GM23338 (cell line): Measurements from ENCODE around the gene SPAG16. TPM values are rescaled to one million over a fixed set of nuclear protein-coding genes. Genes with fewer than 3 reads are reported as not detected.

Source experiments
- ATAC-seq: fragments of 200-7000 bp; cut with Tn5 transposase; 3 replicates; pipeline ENCODE4 v1.9.1; 2020
- DNase-seq: peaks from one replicate; pipeline ENCODE4 v3.0.0-alpha.2; 2015; ENCODE audit warnings: low spot score
- H2AFZ ChIP-seq: fragments of 200-600 bp; sonication (generic); 2 replicates; pipeline ENCODE4 v1.8.0; 2016; ENCODE audit warnings: antibody characterized with exemption, mild to moderate bottlenecking, moderate library complexity
- H3F3A ChIP-seq: fragments of 200-600 bp; sonication (generic); replicated peaks from 2 replicates; pipeline ENCODE4 v1.8.0; 2017; ENCODE audit warnings: antibody characterized with exemption, mixed run types, low read depth
- H3K27ac ChIP-seq: fragments of 200-600 bp; sonication (generic); 2 replicates; pipeline ENCODE4 v1.6.1; 2016; ENCODE audit warnings: low read depth
- H3K27me3 ChIP-seq: fragments of 200-600 bp; sonication (generic); 2 replicates; pipeline ENCODE4 v1.8.0; 2016; ENCODE audit warnings: mild to moderate bottlenecking, mixed run types, moderate library complexity; ENCODE audit not compliant: insufficient read depth
- H3K36me3 ChIP-seq: fragments of 200-600 bp; sonication (generic); 2 replicates; pipeline ENCODE4 v1.8.0; 2016; ENCODE audit warnings: mild to moderate bottlenecking; ENCODE audit not compliant: insufficient read depth
- H3K4me1 ChIP-seq: fragments of 200-600 bp; sonication (generic); 2 replicates; pipeline ENCODE4 v1.8.0; 2016; ENCODE audit warnings: mild to moderate bottlenecking, moderate library complexity; ENCODE audit not compliant: insufficient read depth
- H3K4me2 ChIP-seq: fragments of 200-600 bp; sonication (generic); 2 replicates; pipeline ENCODE4 v1.7.1; 2017; ENCODE audit warnings: mixed run types
- H3K4me3 ChIP-seq: fragments of 200-600 bp; sonication (generic); 2 replicates; pipeline ENCODE4 v1.6.1; 2016; ENCODE audit warnings: mixed run types
- H3K79me2 ChIP-seq: fragments of 200-600 bp; sonication (generic); replicated peaks from 2 replicates; pipeline ENCODE4 v1.8.0; 2017; ENCODE audit warnings: mild to moderate bottlenecking; ENCODE audit not compliant: insufficient read depth
- H3K9me2 ChIP-seq: fragments of 200-600 bp; sonication (generic); 2 replicates; pipeline ENCODE4 v1.8.0; 2017; ENCODE audit not compliant: insufficient read depth
- H4K20me1 ChIP-seq: fragments of 200-600 bp; sonication (generic); replicated peaks from 2 replicates; pipeline ENCODE4 v1.8.0; 2017; ENCODE audit warnings: mild to moderate bottlenecking; ENCODE audit not compliant: insufficient read depth
- H3K27ac Mint-ChIP-seq: 2 replicates; pipeline ENCODE4 v1.8.0; 2020; ENCODE audit warnings: inconsistent platforms, mild to moderate bottlenecking, moderate library complexity, mixed read lengths
- H3K27me3 Mint-ChIP-seq: 3 replicates; pipeline ENCODE4 v1.8.0; 2022; ENCODE audit warnings: low read depth, mild to moderate bottlenecking, moderate library complexity, mixed read lengths, inconsistent platforms; ENCODE audit not compliant: insufficient read depth, poor library complexity
- H3K36me3 Mint-ChIP-seq: 3 replicates; pipeline ENCODE4 v1.8.0; 2021; ENCODE audit warnings: low read depth, mild to moderate bottlenecking, inconsistent platforms, moderate library complexity, mixed read lengths
- H3K4me1 Mint-ChIP-seq: 3 replicates; pipeline ENCODE4 v1.8.0; 2020; ENCODE audit warnings: mild to moderate bottlenecking, inconsistent platforms, mixed read lengths
- H3K4me3 Mint-ChIP-seq: 3 replicates; pipeline ENCODE4 v1.8.0; 2021; ENCODE audit warnings: moderate library complexity, mild to moderate bottlenecking, inconsistent platforms, mixed read lengths
- H3K9me3 Mint-ChIP-seq: 3 replicates; pipeline ENCODE4 v1.8.0; 2020; ENCODE audit warnings: moderate library complexity, mild to moderate bottlenecking, inconsistent platforms, mixed read lengths
- ETS1 ChIP-seq: IDR thresholded peaks from 2 replicates; pipeline ENCODE4 v1.6.1; 2016; ENCODE audit warnings: antibody characterized with exemption
- EZH2 ChIP-seq: fragments of 200-600 bp; sonication (generic); IDR thresholded peaks from one replicate; pipeline ENCODE4 v1.8.0; 2017; ENCODE audit warnings: antibody characterized with exemption, mild to moderate bottlenecking, low read depth; ENCODE audit not compliant: unreplicated experiment
- EZH2phosphoT487 ChIP-seq: fragments of 200-600 bp; sonication (generic); IDR thresholded peaks from one replicate; pipeline ENCODE4 v1.8.1; 2018; ENCODE audit warnings: antibody characterized with exemption; ENCODE audit not compliant: unreplicated experiment
- JUNB ChIP-seq: IDR thresholded peaks from one replicate; pipeline ENCODE4 v1.6.1; 2016; ENCODE audit warnings: antibody characterized with exemption; ENCODE audit not compliant: unreplicated experiment
- NANOG ChIP-seq: IDR thresholded peaks from 2 replicates; pipeline ENCODE4 v1.6.1; 2016; ENCODE audit warnings: antibody characterized with exemption, borderline replicate concordance
- POLR2AphosphoS5 ChIP-seq: IDR thresholded peaks from 2 replicates; pipeline ENCODE4 v1.6.1; 2016; ENCODE audit warnings: antibody characterized with exemption, low read depth
- ZNF462 ChIP-seq: fragments of 250-450 bp; sonication (Bioruptor Pico); IDR thresholded peaks from 2 replicates; pipeline ENCODE4 v1.5.0; 2020; ENCODE audit warnings: mild to moderate bottlenecking, moderate library complexity
- polyA plus RNA-seq: library from polyadenylated mRNA; unstranded; fragments of >200 nt; fragmentation: Nextera tagmentation; extraction: Ambion mirVana; gene quantifications from 2 replicates; pipeline ENCODE4 v1.2.1, GENCODE V29; 2016
- total RNA-seq: library from RNA; depleted of rRNA; stranded (reverse); fragments of >200 nt; shearing (Covaris generic); gene quantifications from 2 replicates; pipeline ENCODE4 v1.2.3, GENCODE V29; 2014
- TF ChIP-seq, protein P1 (sequence below): IDR thresholded peaks from one replicate; pipeline ENCODE4 v1.6.1; 2018; ENCODE audit warnings: antibody characterized with exemption; ENCODE audit not compliant: unreplicated experiment

Gene SPAG16
- total and polyA plus RNA-seq, 2 experiments from 2014 or later = 19.7 to 47.8 TPM

DNA sequence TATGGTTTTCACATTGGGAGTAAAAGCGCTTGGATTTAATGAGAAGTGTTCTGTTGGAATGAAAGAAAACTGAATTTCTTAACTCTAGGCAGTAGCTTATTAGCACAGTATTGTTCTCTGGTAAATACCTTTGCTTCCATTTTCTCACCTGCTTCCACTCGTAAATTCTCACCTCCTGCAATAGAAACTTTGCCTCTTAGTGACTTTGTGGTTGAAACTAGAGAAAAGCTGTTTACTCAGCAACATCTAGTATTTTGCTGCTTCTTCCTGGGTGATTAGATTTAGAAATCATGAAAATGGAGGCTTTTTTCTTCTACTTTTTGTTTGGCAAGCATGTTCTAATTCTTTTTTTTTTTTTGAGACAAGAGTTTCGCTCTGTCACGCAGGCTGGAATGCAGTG, 385.4 kb downstream of the SPAG16 start:
- peaks cover 10% of the 10 kb centered on the region; the same call in 2 of the 3 replicates for H3K36me3 Mint-ChIP-seq
- H3K27ac Mint-ChIP-seq = no peak overlapping the region
- DNase-seq = no peak
- Histone ChIP-seq H3K36me3 (no peaks in the 10 kb centered on the region), H4K20me1 (no peaks in the 10 kb centered on the region), H3K4me3 (no peak overlapping the region), H3K4me2 (no peak overlapping the region), H3K9me2 (no peaks in the 10 kb centered on the region), H3F3A (no peaks in the 10 kb centered on the region), H2AFZ (no peak overlapping the region), H3K4me1 (no peaks in the 10 kb centered on the region), H3K79me2 (no peaks in the 10 kb centered on the region), H3K27me3 (no peaks in the 10 kb centered on the region), H3K27ac (no peak overlapping the region)
- TF ChIP-seq JUNB (no peak), EZH2phosphoT487 (no peak), NANOG (no peak), ETS1 (no peak), ZNF462 (CRISPR knock-in tag) (no peak), POLR2AphosphoS5 (no peak), EZH2 (no peak)
- TF ChIP-seq, protein P1, sequence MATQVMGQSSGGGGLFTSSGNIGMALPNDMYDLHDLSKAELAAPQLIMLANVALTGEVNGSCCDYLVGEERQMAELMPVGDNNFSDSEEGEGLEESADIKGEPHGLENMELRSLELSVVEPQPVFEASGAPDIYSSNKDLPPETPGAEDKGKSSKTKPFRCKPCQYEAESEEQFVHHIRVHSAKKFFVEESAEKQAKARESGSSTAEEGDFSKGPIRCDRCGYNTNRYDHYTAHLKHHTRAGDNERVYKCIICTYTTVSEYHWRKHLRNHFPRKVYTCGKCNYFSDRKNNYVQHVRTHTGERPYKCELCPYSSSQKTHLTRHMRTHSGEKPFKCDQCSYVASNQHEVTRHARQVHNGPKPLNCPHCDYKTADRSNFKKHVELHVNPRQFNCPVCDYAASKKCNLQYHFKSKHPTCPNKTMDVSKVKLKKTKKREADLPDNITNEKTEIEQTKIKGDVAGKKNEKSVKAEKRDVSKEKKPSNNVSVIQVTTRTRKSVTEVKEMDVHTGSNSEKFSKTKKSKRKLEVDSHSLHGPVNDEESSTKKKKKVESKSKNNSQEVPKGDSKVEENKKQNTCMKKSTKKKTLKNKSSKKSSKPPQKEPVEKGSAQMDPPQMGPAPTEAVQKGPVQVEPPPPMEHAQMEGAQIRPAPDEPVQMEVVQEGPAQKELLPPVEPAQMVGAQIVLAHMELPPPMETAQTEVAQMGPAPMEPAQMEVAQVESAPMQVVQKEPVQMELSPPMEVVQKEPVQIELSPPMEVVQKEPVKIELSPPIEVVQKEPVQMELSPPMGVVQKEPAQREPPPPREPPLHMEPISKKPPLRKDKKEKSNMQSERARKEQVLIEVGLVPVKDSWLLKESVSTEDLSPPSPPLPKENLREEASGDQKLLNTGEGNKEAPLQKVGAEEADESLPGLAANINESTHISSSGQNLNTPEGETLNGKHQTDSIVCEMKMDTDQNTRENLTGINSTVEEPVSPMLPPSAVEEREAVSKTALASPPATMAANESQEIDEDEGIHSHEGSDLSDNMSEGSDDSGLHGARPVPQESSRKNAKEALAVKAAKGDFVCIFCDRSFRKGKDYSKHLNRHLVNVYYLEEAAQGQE = no peak
- no peaks in the 10 kb centered on the region for H3K27me3 Mint-ChIP-seq
- H3K4me1 Mint-ChIP-seq = no peaks in the 10 kb centered on the region
- peaks cover 24% of the 10 kb centered on the region; the same call in 2 of the 3 replicates for H3K9me3 Mint-ChIP-seq
- ATAC-seq = no peak
- H3K4me3 Mint-ChIP-seq = no peak overlapping the region
